Astrocyte of the spinal cord (primary cell): Measurements from ENCODE around the gene ATRNL1.
A peak's percentile ranks its signal among the peaks of the same experiment; 100 is the strongest.

Experiments
- DNase-seq: peaks from one replicate; pipeline ENCODE4 v3.0.0; 2011; ENCODE audit warnings: low read depth, low spot score
- H3K4me3 ChIP-seq: 2 replicates; pipeline ENCODE4 v1.5.1; 2011; ENCODE audit warnings: low read depth, mild to moderate bottlenecking, low read length, moderate library complexity
- CTCF ChIP-seq: IDR thresholded peaks from 2 replicates; pipeline ENCODE4 v1.5.1; 2012; ENCODE audit warnings: low read depth, mild to moderate bottlenecking, low read length, inconsistent platforms
- in situ Hi-C: cut with HindIII; loops from 2 replicates; pipeline ENCODE4 v1.10.0; 2017; ENCODE audit warnings: low sequenced_read_pairs

ATRNL1 gene

DNA sequence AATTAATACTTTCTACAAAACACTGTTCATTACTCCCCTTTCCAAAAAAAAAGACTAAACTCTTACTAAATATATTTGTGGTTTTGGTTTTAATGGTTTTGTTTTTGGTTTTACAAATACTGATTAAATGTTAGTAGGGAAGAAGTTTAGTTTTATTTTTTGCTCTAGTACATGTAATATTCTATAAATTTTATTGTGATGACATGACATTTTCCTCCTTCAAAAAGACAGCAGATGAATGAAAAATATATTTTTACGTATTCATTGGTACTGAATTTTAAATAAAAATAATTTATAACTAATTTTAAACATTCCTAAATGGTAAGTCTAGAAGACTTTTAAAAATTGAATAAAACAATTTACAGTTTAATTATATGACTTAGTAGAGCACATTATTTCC, 667.0 kb downstream of the ATRNL1 start:
- H3K4me3 ChIP-seq: no peak overlapping the region
- in situ Hi-C loops: no loop called here
- TF ChIP-seq CTCF: no peak
- DNase-seq: no peak

GRCh38 chr10:115761166-115761565, 668.0 kb downstream of the ATRNL1 start:
- in situ Hi-C loops: no loop called here

DNA sequence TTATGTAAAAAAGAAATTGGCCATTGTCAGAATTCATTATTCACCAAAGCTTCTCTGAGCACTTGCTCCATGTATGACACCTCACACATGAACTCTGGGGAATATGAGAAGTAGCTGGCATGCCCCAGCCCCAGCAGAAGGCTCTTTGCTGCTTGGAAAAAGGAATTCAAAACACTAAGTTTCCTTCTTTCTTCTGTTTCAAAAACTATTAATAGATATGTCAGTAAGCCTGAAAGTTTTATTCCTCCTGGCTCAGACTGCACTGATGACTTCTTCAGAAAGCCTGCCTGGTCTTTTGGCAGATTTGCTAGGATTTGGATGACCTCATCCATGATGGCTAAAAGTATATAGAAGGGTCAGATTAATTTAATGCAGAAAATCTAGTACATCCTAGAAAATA, 668.9 kb downstream of the ATRNL1 start:
- TF ChIP-seq CTCF: no peak
- no peak overlapping the region for H3K4me3 ChIP-seq
- peak; percentile 27 for DNase-seq
- in situ Hi-C loops: no loop called here

More at GRCh38 chr10:115761166-115761565, 668.0 kb downstream of the ATRNL1 start:
- no peak overlapping the region for H3K4me3 ChIP-seq
- no peak for DNase-seq
- no peak for TF ChIP-seq CTCF

- in situ Hi-C loops: no loop called here
- H3K4me3 ChIP-seq: no peak overlapping the region
- no peak for DNase-seq
- no peak for TF ChIP-seq CTCF
Measured at GRCh38 chr10:115771755-115772154, 678.6 kb downstream of the ATRNL1 start.

DNA sequence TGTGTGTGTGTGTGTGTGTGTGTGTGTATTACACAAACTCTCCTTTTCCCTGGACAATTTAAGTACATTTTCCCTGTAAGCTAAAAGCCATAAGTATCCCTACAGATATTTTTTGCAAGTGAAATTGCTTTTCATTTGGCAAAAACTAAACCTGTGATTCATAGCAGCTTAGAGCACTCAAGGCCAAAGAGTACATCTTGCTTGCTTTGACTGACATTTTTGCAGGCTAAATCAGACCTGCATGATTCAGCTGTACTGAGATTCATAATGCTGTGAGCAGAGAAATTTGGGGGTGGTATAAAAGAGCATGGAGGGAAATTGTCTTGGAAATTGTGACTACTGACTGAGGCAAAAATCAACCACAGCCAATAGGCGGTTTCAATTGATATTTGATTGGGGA, 679.4 kb downstream of the ATRNL1 start:
- peak; percentile 81 for DNase-seq
- in situ Hi-C loops: no loop called here
- no peak for TF ChIP-seq CTCF
- H3K4me3 ChIP-seq: no peak overlapping the region

DNA sequence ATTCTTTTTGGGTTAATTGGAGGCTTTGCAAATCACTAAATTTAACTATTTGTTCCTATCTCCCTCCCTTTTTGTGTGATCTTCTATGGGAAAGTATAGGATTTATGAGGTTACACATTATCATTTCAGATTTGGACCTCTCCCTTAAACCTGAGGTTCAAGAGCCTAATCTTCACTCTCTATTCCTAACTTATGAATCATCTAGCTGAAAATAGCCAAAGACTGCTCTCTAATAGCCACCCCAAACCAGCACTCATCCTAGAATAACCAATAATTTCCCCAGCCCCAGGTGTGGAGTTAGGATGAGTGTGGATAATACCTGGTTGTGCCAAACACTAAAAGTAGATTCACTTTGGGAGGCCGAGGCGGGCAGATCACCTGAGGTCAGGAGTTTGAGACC, 680.7 kb downstream of the ATRNL1 start:
- no peak for DNase-seq
- in situ Hi-C loops: no loop called here
- no peak for TF ChIP-seq CTCF
- H3K4me3 ChIP-seq: no peak overlapping the region

- no peak for TF ChIP-seq CTCF
- DNase-seq: no peak
- no peak overlapping the region for H3K4me3 ChIP-seq
- in situ Hi-C loops: no loop called here
Measured at GRCh38 chr10:115774721-115775120, 681.6 kb downstream of the ATRNL1 start.
